AG09319 (cell line): ENCODE data around the gene LY6G6F.

Experiments used
- DNase-seq: peaks from one replicate; pipeline ENCODE4 v3.0.0-alpha.2; 2010; ENCODE audit warnings: low read depth; ENCODE audit errors: extremely low read depth
- CTCF ChIP-seq: IDR thresholded peaks from 2 replicates; pipeline ENCODE4 v1.5.1; 2011; ENCODE audit warnings: low read depth, mild to moderate bottlenecking, inconsistent platforms, low read length, moderate library complexity

LY6G6F gene

GRCh38 chr6:31733734-31734133, 27.1 kb downstream of the LY6G6F start:
- DNase-seq = no peak
- no peak for TF ChIP-seq CTCF

GRCh38 chr6:31734247-31734820, 27.7 kb downstream of the LY6G6F start:
- TF ChIP-seq CTCF = no peak
- DNase-seq = no peak

GRCh38 chr6:31734821-31735406, 28.2 kb downstream of the LY6G6F start:
- no peak for TF ChIP-seq CTCF
- DNase-seq = no peak

GRCh38 chr6:31736021-31736767, 29.5 kb downstream of the LY6G6F start, which contains the start of gene CLIC1:
CLIC1 (minus strand) TSS chr6:31736530; CDS start chr6:31736300, 230 bp downstream.
- TF ChIP-seq CTCF = no peak
- no peak for DNase-seq

GRCh38 chr6:31736768-31737314, 30.2 kb downstream of the LY6G6F start:
- DNase-seq = no peak

GRCh38 chr6:31737315-31737990, 30.8 kb downstream of the LY6G6F start:
- no peak for DNase-seq
- TF ChIP-seq CTCF = no peak

More at GRCh38 chr6:31736768-31737314, 30.2 kb downstream of the LY6G6F start:
- no peak for TF ChIP-seq CTCF
